GM12865 (cell line): ENCODE data around the gene ANKRD29.

ENCODE experiments used
- DNase-seq: peaks from one replicate; pipeline ENCODE4 v3.0.0; 2010; ENCODE audit warnings: low read depth
- H3K4me3 ChIP-seq: 2 replicates; pipeline ENCODE4 v1.5.1; 2011; ENCODE audit warnings: mild to moderate bottlenecking, low read depth, low read length, control low read depth
- TF ChIP-seq, protein P1 (sequence below): IDR thresholded peaks from 2 replicates; pipeline ENCODE4 v1.5.1; 2011; ENCODE audit warnings: low read length, control low read depth, low read depth, inconsistent platforms; ENCODE audit not compliant: insufficient read depth; ENCODE audit errors: missing control alignments

The ANKRD29 gene

DNA sequence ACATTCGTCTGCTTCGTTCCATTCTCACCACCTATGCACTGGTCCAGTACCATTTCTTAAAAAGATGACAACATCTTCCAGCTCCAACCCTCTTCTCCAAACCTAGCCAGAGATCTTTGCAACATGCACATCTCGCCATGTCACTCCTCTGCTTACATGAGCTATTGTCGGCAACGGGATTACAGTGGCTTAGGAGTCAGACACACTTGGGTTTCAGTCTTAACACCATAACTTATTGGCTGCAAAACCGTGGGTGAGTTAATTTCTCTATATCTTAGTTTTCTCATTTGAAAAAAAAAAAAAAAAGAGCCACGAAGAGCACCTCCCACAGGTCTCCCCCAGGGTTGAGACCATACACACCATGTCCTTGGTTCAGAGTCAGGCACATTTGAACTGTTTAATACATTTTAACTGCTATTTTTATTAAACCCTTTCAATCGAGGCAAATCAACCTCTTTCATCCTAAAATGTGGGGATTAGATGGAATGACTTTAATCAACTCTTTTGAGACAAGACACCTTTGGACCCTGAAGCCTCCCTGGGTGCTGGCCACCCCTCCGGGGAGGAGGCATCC lies 889 bp downstream of the ANKRD29 start:
- TF ChIP-seq, protein P1, sequence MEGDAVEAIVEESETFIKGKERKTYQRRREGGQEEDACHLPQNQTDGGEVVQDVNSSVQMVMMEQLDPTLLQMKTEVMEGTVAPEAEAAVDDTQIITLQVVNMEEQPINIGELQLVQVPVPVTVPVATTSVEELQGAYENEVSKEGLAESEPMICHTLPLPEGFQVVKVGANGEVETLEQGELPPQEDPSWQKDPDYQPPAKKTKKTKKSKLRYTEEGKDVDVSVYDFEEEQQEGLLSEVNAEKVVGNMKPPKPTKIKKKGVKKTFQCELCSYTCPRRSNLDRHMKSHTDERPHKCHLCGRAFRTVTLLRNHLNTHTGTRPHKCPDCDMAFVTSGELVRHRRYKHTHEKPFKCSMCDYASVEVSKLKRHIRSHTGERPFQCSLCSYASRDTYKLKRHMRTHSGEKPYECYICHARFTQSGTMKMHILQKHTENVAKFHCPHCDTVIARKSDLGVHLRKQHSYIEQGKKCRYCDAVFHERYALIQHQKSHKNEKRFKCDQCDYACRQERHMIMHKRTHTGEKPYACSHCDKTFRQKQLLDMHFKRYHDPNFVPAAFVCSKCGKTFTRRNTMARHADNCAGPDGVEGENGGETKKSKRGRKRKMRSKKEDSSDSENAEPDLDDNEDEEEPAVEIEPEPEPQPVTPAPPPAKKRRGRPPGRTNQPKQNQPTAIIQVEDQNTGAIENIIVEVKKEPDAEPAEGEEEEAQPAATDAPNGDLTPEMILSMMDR = no peak
- H3K4me3 ChIP-seq = no peak overlapping the region
- no peak for DNase-seq

DNA sequence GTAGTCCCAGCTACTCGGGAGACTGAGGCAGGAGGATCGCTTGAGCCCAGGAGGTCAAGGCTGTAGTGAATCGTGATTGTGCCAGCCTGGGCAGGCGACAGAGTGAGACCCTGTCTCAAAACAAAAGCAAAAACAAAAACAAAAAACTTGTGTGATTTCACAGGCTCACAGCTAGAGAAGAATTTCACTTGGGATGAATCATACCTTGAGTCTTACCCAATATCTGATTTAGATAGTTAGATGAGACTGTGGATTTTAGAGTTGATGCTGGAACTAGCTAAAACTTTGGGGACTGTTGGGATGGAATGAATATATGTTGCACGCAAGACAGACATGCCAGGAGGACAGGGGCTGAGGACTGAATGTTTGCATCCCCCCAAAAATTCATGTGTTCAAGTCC lies 4.4 kb downstream of the ANKRD29 start:
- TF ChIP-seq, protein P1 = no peak
- no peak for DNase-seq
- no peak overlapping the region for H3K4me3 ChIP-seq

DNA sequence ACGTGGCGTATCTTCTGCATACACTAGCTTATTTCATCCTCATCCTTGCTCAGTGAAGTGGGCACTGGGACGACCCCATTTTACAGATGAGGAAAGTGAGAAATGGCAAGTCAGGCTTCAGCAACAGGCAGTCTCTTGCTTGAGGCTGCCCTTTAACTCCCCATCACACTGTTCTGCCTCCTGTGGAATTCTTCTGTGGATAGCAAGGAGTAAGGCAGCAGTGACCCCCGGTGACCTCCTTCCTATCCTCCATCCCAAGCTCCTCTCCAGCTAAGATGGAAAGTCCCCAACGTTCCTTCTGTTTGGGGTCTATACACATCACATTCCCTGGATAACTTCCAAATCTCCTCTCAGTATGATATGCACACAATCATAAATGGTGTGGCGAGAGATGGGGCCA lies 10.5 kb downstream of the ANKRD29 start:
- DNase-seq = no peak
- H3K4me3 ChIP-seq = no peak overlapping the region
- TF ChIP-seq, protein P1 = no peak

DNA sequence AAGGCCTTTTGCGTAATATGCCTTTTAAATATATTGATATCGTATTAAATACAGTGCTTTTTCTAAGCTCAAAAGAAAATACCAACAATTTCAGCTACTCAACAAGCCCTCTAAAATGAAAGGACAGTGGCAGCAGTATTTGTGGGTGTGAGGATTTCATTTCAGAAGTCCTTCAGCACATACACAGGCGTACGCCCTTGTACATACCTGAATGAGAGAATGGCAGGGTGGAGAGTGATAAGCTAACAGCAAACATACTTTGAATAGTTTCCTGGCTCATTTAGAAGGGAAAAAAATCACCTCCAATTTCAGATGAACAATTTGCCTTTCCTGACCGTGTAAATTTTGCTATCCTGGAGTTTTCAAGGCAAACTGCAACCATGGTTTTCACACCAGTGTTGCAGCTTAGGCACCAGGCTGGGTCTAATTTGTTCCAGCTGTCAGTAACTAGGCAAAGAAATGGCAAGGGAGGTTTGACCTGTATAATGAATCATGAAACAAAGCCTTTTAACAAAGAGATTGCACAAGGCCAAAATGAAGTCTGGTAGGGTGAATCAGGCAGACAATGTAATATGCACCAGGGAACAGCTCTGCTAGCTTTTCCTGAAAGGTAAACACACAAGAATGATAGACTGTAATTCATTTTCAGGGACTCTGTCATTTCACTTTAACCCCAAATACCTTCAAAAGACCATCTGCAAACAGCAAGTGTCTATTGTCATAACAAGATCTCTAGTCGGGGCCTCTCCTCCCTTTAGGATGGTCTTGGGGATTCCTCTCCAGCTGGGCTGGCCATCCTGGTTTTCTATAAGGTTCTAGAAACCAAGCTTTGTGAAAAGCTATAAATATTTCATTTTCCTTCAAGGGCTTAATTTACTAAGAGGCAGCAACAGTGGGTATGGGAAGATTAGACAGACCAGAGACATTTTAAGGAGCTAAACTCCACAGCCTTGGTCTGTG lies 11.5 kb downstream of the ANKRD29 start:
- TF ChIP-seq, protein P1 = no peak
- no peak for DNase-seq
- H3K4me3 ChIP-seq = no peak overlapping the region

DNA sequence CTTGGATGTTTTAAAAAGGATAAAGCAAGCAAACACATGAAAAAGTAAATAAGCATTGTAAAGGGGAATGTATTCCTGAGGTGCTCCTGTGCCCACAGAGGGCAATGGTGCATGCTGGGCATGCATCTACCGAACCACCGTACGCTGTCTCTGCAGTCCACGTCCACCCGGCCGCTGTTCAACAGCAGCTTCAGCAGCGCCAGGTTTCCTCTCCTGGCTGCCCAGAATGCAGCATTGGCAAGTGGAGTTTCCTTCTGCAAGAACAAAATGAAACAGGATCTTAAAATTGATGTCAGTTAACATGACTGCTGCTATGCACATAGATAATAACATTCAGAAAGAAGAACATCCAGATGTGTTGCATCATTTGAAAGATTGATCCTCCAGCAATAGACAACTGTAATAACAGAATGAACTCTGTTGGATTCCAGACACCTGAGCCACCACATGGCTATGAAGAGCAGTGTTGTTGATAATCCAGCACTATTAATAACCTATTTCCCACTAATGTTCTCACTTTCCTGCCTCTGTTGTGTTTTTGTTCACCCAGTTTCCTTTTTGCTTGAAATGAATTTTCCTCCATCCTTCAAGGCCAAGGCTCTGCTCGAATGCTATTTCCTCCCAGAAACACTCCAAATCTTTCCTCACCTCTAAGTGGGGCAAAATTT lies 13.6 kb downstream of the ANKRD29 start:
- TF ChIP-seq, protein P1 = no peak

DNA sequence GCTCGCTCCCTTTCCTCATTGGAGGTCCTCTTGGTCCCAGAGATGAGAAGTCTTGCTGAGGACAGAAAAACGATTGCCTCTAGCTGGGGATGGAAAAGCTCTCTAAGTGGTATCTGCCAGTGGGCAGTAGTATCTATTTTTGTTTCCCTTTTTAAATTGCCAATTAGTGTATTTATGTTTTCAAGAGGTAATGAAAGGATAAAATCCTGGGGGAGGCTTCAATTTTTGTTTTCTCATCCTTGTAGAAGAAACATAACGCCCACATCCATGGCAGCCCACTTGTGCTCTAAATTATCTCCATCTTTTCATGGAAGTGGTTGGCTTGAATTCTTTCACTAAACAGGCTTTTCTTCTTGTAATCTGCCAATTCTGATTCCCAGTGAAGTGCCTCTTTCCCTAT lies 14.3 kb downstream of the ANKRD29 start:
- no peak overlapping the region for H3K4me3 ChIP-seq
- no peak for DNase-seq
- TF ChIP-seq, protein P1 = no peak

More for the DNA sequence above, 13.6 kb downstream of the ANKRD29 start:
- no peak overlapping the region for H3K4me3 ChIP-seq
- DNase-seq = no peak
